Brain microvascular endothelial cell (primary cell): ENCODE results near the gene TAAR5.

Experiments
- DNase-seq: peaks from one replicate; pipeline ENCODE4 v3.0.0-alpha.2; 2020
- H3K27ac ChIP-seq: fragments of 250-450 bp; sonication (Bioruptor Pico); 2 replicates; pipeline ENCODE4 v1.5.1; 2020; ENCODE audit warnings: mild to moderate bottlenecking, moderate library complexity
- H3K27me3 ChIP-seq: fragments of 250-450 bp; sonication (Bioruptor Pico); replicated peaks from 2 replicates; pipeline ENCODE4 v1.5.1; 2020; ENCODE audit warnings: mild to moderate bottlenecking
- H3K36me3 ChIP-seq: fragments of 250-450 bp; sonication (Bioruptor Pico); replicated peaks from 2 replicates; pipeline ENCODE4 v1.5.1; 2020; ENCODE audit warnings: mild to moderate bottlenecking
- H3K4me3 ChIP-seq: 2 replicates; pipeline ENCODE4 v1.5.1; 2011; ENCODE audit warnings: low read depth, mild to moderate bottlenecking, control low read depth, low read length, moderate library complexity
- in situ Hi-C: cut with HindIII; loops from 2 replicates; pipeline ENCODE4 v1.10.0; 2017; ENCODE audit warnings: low sequenced_read_pairs, low pct_ligation_motif_present
- TF ChIP-seq, protein P1 (sequence below): IDR thresholded peaks from 2 replicates; pipeline ENCODE4 v1.5.1; 2011; ENCODE audit warnings: low read depth, mild to moderate bottlenecking, moderate library complexity, low read length, control low read depth, inconsistent platforms; ENCODE audit errors: missing control alignments

Gene TAAR5

GRCh38 chr6:132590362-132590761 lies 821 bp upstream of the TAAR5 start:
- Histone ChIP-seq H3K27ac (no peak overlapping the region), H3K27me3 (no peaks in the 10 kb centered on the region), H3K36me3 (no peaks in the 10 kb centered on the region), H3K4me3 (no peak overlapping the region)
- in situ Hi-C loops: no loop called here
- no peak for DNase-seq
- TF ChIP-seq, protein P1, sequence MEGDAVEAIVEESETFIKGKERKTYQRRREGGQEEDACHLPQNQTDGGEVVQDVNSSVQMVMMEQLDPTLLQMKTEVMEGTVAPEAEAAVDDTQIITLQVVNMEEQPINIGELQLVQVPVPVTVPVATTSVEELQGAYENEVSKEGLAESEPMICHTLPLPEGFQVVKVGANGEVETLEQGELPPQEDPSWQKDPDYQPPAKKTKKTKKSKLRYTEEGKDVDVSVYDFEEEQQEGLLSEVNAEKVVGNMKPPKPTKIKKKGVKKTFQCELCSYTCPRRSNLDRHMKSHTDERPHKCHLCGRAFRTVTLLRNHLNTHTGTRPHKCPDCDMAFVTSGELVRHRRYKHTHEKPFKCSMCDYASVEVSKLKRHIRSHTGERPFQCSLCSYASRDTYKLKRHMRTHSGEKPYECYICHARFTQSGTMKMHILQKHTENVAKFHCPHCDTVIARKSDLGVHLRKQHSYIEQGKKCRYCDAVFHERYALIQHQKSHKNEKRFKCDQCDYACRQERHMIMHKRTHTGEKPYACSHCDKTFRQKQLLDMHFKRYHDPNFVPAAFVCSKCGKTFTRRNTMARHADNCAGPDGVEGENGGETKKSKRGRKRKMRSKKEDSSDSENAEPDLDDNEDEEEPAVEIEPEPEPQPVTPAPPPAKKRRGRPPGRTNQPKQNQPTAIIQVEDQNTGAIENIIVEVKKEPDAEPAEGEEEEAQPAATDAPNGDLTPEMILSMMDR: no peak

- no peak overlapping the region for H3K4me3 ChIP-seq
- TF ChIP-seq, protein P1: no peak
- in situ Hi-C loops: no loop called here
- H3K36me3 ChIP-seq: no peaks in the 10 kb centered on the region
- DNase-seq: no peak
- no peaks in the 10 kb centered on the region for H3K27me3 ChIP-seq
- no peak overlapping the region for H3K27ac ChIP-seq
These were observed 2.1 kb downstream of the TAAR5 start for GRCh38 chr6:132587424-132587823.

DNA sequence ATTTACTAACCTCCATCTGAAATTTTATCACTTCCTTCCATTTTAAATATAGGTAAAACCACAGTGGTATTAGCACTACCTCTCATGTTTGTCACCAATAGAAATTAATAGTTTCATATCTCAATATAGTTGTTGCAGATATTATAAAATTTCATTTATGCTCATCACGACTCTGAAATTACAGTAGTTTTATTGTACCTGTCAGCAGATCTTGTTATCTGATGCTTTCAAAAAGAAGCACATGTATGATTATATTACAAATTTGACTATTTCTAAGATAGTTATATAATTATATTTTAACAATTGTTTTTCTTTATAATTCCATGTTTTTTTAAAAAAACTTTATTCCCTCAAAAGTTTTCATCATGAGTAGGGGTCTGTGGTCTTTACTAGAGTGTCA lies 4.8 kb downstream of the TAAR5 start:
- in situ Hi-C loops: no loop called here
- TF ChIP-seq, protein P1: no peak
- Histone ChIP-seq H3K36me3 (no peaks in the 10 kb centered on the region), H3K27me3 (no peaks in the 10 kb centered on the region), H3K4me3 (no peak overlapping the region), H3K27ac (no peak overlapping the region)
- no peak for DNase-seq

- TF ChIP-seq, protein P1: no peak
- in situ Hi-C loops: no loop called here
- no peak overlapping the region for H3K4me3 ChIP-seq
- DNase-seq: no peak
- H3K27ac ChIP-seq: no peak overlapping the region
- peaks cover 4% of the 10 kb centered on the region for H3K27me3 ChIP-seq
- no peaks in the 10 kb centered on the region for H3K36me3 ChIP-seq
These were observed 17.8 kb downstream of the TAAR5 start for GRCh38 chr6:132571774-132572173.

GRCh38 chr6:132570221-132570777 lies 19.2 kb downstream of the TAAR5 start, which contains the start of gene TAAR6:
TAAR6 (plus strand) TSS chr6:132570322; CDS start chr6:132570322, 0 bp downstream.
- H3K27me3 ChIP-seq: peaks cover 6% of the 10 kb centered on the region
- TF ChIP-seq, protein P1: no peak
- no peak within 1 kb of the TSS for H3K27ac ChIP-seq
- H3K36me3 ChIP-seq: no peaks in the 10 kb centered on the region
- no peak for DNase-seq
- no peak within 1 kb of the TSS for H3K4me3 ChIP-seq
- in situ Hi-C loops: no loop called here

DNA sequence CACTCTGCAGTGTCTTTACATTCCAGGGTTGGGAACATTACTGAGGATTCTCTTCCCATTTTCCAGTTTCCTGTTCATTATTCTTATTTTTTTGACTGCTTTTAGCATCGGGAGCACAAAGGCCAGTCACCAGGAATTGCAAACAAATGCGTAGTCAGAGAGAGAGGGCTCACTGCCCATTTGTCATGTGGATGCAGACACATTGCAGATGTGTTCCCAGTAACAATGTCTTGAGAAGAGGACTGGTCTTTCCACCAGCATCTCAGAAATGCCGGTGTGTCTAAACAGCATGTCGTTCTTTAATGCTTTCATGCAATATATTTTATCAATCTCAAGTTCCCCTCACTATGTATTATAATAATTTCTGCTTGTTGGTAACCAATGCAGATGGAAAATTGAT lies 20.4 kb downstream of the TAAR5 start:
- Histone ChIP-seq H3K27ac (no peak overlapping the region), H3K4me3 (no peak overlapping the region), H3K36me3 (no peaks in the 10 kb centered on the region), H3K27me3 (peaks cover 8% of the 10 kb centered on the region)
- in situ Hi-C loops: no loop called here
- DNase-seq: no peak
- TF ChIP-seq, protein P1: no peak
